GM23338 (cell line): ENCODE data around the gene NUCB1.

Experiments
- CREB1 ChIP-seq: fragments of 250-450 bp; sonication (Bioruptor Pico); IDR thresholded peaks from 2 replicates; pipeline ENCODE4 v1.5.0; 2020; ENCODE audit warnings: low read depth, mild to moderate bottlenecking, moderate library complexity
- EZH2 ChIP-seq: fragments of 200-600 bp; sonication (generic); IDR thresholded peaks from one replicate; pipeline ENCODE4 v1.8.0; 2017; ENCODE audit warnings: antibody characterized with exemption, mild to moderate bottlenecking, low read depth; ENCODE audit not compliant: unreplicated experiment
- EZH2phosphoT487 ChIP-seq: fragments of 200-600 bp; sonication (generic); IDR thresholded peaks from one replicate; pipeline ENCODE4 v1.8.1; 2018; ENCODE audit warnings: antibody characterized with exemption; ENCODE audit not compliant: unreplicated experiment
- JUNB ChIP-seq: IDR thresholded peaks from one replicate; pipeline ENCODE4 v1.6.1; 2016; ENCODE audit warnings: antibody characterized with exemption; ENCODE audit not compliant: unreplicated experiment
- NANOG ChIP-seq: IDR thresholded peaks from 2 replicates; pipeline ENCODE4 v1.6.1; 2016; ENCODE audit warnings: antibody characterized with exemption, borderline replicate concordance
- POLR2AphosphoS5 ChIP-seq: IDR thresholded peaks from 2 replicates; pipeline ENCODE4 v1.6.1; 2016; ENCODE audit warnings: antibody characterized with exemption, low read depth
- ZNF114 ChIP-seq: fragments of 250-450 bp; sonication (Bioruptor Pico); IDR thresholded peaks from 2 replicates; pipeline ENCODE4 v1.5.0; 2020; ENCODE audit warnings: mild to moderate bottlenecking, moderate library complexity
- ZNF331 ChIP-seq: fragments of 250-450 bp; sonication (Bioruptor Pico); IDR thresholded peaks from 2 replicates; pipeline ENCODE4 v1.5.0; 2020; ENCODE audit warnings: low read depth, mild to moderate bottlenecking, moderate library complexity
- TF ChIP-seq, protein P1 (sequence below), 2 experiments: fragments of 200-600 bp in 1 of 2; sonication (generic) in 1 of 2; conservative IDR thresholded peaks; 2 replicates each; pipeline versions ENCODE4 v1.5.1 to v1.6.1; 2016 to 2017; ENCODE audit warnings: antibody characterized with exemption in 2 of 2, low read depth in 2 of 2, mild to moderate bottlenecking in 2 of 2, moderate library complexity in 1 of 2
- TF ChIP-seq, protein P2 (sequence below): IDR thresholded peaks from one replicate; pipeline ENCODE4 v1.6.1; 2018; ENCODE audit warnings: antibody characterized with exemption; ENCODE audit not compliant: unreplicated experiment
- TF ChIP-seq, protein P3 (sequence below): IDR thresholded peaks from 2 replicates; pipeline ENCODE4 v1.6.1; 2016; ENCODE audit warnings: antibody characterized with exemption
- TF ChIP-seq, protein P4 (sequence below): fragments of 250-450 bp; sonication (Bioruptor Pico); IDR thresholded peaks from 2 replicates; pipeline ENCODE4 v1.5.0; 2020; ENCODE audit warnings: mild to moderate bottlenecking, moderate library complexity

DNA sequence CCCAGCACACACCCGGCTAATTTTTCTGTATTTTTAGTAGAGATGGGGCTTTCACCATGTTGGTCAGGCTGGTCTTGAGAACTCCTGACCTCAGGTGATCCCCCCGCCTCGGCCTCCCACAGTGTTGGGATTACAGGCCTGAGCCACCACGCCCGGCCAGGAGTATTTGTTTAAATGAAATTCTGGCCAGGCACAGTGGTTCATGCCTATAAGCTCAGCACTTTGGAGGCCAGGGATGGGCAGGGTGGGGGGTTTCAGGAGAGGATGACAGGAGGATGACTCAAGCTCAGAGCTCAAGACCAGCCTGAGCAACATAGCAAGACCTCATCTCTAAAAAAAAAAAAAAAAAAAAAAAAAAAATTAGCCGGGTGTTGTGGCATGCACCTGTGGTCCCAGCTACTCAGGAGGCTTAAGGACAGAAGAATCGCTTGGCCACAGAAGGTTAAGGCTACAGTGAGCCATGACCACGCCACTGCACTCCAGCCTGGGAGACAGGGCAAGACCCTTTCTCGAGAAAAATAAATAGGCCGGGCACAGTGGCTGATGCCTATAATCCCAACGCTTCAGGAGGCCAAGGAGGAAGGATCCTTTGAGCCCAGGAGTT, 25.2 kb downstream of the NUCB1 start:
- no peak for TF ChIP-seq EZH2
- TF ChIP-seq, protein P1, sequence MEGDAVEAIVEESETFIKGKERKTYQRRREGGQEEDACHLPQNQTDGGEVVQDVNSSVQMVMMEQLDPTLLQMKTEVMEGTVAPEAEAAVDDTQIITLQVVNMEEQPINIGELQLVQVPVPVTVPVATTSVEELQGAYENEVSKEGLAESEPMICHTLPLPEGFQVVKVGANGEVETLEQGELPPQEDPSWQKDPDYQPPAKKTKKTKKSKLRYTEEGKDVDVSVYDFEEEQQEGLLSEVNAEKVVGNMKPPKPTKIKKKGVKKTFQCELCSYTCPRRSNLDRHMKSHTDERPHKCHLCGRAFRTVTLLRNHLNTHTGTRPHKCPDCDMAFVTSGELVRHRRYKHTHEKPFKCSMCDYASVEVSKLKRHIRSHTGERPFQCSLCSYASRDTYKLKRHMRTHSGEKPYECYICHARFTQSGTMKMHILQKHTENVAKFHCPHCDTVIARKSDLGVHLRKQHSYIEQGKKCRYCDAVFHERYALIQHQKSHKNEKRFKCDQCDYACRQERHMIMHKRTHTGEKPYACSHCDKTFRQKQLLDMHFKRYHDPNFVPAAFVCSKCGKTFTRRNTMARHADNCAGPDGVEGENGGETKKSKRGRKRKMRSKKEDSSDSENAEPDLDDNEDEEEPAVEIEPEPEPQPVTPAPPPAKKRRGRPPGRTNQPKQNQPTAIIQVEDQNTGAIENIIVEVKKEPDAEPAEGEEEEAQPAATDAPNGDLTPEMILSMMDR (conservative IDR thresholded peaks at IDR 0.05; ENCODE audit: low read depth in 2 of 2): no peak
- no peak for TF ChIP-seq CREB1
- TF ChIP-seq EZH2phosphoT487: no peak
- TF ChIP-seq POLR2AphosphoS5: 0 out of 2 replicates have a peak, but pooled peaks have one; percentile 1
- TF ChIP-seq, protein P2, sequence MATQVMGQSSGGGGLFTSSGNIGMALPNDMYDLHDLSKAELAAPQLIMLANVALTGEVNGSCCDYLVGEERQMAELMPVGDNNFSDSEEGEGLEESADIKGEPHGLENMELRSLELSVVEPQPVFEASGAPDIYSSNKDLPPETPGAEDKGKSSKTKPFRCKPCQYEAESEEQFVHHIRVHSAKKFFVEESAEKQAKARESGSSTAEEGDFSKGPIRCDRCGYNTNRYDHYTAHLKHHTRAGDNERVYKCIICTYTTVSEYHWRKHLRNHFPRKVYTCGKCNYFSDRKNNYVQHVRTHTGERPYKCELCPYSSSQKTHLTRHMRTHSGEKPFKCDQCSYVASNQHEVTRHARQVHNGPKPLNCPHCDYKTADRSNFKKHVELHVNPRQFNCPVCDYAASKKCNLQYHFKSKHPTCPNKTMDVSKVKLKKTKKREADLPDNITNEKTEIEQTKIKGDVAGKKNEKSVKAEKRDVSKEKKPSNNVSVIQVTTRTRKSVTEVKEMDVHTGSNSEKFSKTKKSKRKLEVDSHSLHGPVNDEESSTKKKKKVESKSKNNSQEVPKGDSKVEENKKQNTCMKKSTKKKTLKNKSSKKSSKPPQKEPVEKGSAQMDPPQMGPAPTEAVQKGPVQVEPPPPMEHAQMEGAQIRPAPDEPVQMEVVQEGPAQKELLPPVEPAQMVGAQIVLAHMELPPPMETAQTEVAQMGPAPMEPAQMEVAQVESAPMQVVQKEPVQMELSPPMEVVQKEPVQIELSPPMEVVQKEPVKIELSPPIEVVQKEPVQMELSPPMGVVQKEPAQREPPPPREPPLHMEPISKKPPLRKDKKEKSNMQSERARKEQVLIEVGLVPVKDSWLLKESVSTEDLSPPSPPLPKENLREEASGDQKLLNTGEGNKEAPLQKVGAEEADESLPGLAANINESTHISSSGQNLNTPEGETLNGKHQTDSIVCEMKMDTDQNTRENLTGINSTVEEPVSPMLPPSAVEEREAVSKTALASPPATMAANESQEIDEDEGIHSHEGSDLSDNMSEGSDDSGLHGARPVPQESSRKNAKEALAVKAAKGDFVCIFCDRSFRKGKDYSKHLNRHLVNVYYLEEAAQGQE: no peak
- no peak for TF ChIP-seq ZNF331 (CRISPR knock-in tag)
- no peak for TF ChIP-seq ZNF114 (CRISPR knock-in tag)
- no peak for TF ChIP-seq JUNB
- TF ChIP-seq, protein P3, sequence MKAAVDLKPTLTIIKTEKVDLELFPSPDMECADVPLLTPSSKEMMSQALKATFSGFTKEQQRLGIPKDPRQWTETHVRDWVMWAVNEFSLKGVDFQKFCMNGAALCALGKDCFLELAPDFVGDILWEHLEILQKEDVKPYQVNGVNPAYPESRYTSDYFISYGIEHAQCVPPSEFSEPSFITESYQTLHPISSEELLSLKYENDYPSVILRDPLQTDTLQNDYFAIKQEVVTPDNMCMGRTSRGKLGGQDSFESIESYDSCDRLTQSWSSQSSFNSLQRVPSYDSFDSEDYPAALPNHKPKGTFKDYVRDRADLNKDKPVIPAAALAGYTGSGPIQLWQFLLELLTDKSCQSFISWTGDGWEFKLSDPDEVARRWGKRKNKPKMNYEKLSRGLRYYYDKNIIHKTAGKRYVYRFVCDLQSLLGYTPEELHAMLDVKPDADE: no peak
- TF ChIP-seq, protein P4, sequence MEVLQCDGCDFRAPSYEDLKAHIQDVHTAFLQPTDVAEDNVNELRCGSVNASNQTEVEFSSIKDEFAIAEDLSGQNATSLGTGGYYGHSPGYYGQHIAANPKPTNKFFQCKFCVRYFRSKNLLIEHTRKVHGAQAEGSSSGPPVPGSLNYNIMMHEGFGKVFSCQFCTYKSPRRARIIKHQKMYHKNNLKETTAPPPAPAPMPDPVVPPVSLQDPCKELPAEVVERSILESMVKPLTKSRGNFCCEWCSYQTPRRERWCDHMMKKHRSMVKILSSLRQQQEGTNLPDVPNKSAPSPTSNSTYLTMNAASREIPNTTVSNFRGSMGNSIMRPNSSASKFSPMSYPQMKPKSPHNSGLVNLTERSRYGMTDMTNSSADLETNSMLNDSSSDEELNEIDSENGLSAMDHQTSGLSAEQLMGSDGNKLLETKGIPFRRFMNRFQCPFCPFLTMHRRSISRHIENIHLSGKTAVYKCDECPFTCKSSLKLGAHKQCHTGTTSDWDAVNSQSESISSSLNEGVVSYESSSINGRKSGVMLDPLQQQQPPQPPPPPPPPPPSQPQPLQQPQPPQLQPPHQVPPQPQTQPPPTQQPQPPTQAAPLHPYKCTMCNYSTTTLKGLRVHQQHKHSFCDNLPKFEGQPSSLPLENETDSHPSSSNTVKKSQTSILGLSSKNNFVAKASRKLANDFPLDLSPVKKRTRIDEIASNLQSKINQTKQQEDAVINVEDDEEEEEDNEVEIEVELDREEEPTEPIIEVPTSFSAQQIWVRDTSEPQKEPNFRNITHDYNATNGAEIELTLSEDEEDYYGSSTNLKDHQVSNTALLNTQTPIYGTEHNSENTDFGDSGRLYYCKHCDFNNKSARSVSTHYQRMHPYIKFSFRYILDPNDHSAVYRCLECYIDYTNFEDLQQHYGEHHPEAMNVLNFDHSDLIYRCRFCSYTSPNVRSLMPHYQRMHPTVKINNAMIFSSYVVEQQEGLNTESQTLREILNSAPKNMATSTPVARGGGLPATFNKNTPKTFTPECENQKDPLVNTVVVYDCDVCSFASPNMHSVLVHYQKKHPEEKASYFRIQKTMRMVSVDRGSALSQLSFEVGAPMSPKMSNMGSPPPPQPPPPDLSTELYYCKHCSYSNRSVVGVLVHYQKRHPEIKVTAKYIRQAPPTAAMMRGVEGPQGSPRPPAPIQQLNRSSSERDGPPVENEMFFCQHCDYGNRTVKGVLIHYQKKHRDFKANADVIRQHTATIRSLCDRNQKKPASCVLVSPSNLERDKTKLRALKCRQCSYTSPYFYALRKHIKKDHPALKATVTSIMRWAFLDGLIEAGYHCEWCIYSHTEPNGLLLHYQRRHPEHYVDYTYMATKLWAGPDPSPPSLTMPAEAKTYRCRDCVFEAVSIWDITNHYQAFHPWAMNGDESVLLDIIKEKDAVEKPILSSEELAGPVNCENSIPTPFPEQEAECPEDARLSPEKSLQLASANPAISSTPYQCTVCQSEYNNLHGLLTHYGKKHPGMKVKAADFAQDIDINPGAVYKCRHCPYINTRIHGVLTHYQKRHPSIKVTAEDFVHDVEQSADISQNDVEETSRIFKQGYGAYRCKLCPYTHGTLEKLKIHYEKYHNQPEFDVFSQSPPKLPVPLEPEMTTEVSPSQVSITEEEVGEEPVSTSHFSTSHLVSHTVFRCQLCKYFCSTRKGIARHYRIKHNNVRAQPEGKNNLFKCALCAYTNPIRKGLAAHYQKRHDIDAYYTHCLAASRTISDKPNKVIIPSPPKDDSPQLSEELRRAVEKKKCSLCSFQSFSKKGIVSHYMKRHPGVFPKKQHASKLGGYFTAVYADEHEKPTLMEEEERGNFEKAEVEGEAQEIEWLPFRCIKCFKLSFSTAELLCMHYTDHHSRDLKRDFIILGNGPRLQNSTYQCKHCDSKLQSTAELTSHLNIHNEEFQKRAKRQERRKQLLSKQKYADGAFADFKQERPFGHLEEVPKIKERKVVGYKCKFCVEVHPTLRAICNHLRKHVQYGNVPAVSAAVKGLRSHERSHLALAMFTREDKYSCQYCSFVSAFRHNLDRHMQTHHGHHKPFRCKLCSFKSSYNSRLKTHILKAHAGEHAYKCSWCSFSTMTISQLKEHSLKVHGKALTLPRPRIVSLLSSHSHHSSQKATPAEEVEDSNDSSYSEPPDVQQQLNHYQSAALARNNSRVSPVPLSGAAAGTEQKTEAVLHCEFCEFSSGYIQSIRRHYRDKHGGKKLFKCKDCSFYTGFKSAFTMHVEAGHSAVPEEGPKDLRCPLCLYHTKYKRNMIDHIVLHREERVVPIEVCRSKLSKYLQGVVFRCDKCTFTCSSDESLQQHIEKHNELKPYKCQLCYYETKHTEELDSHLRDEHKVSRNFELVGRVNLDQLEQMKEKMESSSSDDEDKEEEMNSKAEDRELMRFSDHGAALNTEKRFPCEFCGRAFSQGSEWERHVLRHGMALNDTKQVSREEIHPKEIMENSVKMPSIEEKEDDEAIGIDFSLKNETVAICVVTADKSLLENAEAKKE (CRISPR knock-in tag): no peak
- no peak for TF ChIP-seq NANOG
